NCI-H526 (cell line): ENCODE data around the gene KRT15.

ENCODE experiments used
- DNase-seq, 2 experiments: peaks; one replicate each; lab custom pipeline; 2025; lab: John Stamatoyannopoulos, UW

The KRT15 gene

GRCh38 chr17:41518789-41519449, at the start of gene KRT15:
Gene KRT15 (minus strand): TSS chr17:41518890. CDS start chr17:41518827, 63 bp downstream.
- DNase-seq, result no peak

- no peak for DNase-seq
These were observed 48.6 kb upstream of the KRT15 start for GRCh38 chr17:41567317-41567716.

- no peak for DNase-seq
These were observed 46.6 kb upstream of the KRT15 start for GRCh38 chr17:41565338-41565737.

GRCh38 chr17:41563607-41564170, 45.0 kb upstream of the KRT15 start:
- DNase-seq, result no peak

- DNase-seq, result no peak
These were observed 42.9 kb upstream of the KRT15 start for GRCh38 chr17:41561554-41561953.

- DNase-seq, result no peak
These were observed 40.9 kb upstream of the KRT15 start for GRCh38 chr17:41559548-41559947.

- DNase-seq, result no peak
These were observed 38.2 kb upstream of the KRT15 start for GRCh38 chr17:41556931-41557330.

- DNase-seq, result no peak
These were observed 37.6 kb upstream of the KRT15 start for GRCh38 chr17:41556306-41556705.

GRCh38 chr17:41555105-41555887, 36.6 kb upstream of the KRT15 start:
- no peak for DNase-seq

- no peak for DNase-seq
These were observed 35.4 kb upstream of the KRT15 start for GRCh38 chr17:41553987-41554680.

GRCh38 chr17:41553176-41553575, 34.5 kb upstream of the KRT15 start:
- DNase-seq, result no peak

- no peak for DNase-seq
These were observed 33.8 kb upstream of the KRT15 start for GRCh38 chr17:41552455-41552854.

GRCh38 chr17:41551365-41551764, 32.7 kb upstream of the KRT15 start:
- no peak for DNase-seq

- DNase-seq, result no peak
These were observed 30.9 kb upstream of the KRT15 start for GRCh38 chr17:41549596-41550039.

- peak; percentile 76 to 91 for DNase-seq
These were observed 30.3 kb upstream of the KRT15 start for GRCh38 chr17:41548844-41549595.

GRCh38 chr17:41547921-41548843, 29.5 kb upstream of the KRT15 start:
- peak in 1 of 2 experiments; percentile 50 for DNase-seq

GRCh38 chr17:41547378-41547841, 28.7 kb upstream of the KRT15 start:
- no peak for DNase-seq

GRCh38 chr17:41546819-41547218, 28.1 kb upstream of the KRT15 start:
- DNase-seq, result no peak

- no peak for DNase-seq
These were observed 27.2 kb upstream of the KRT15 start for GRCh38 chr17:41545829-41546410.

- DNase-seq, result no peak
These were observed 26.2 kb upstream of the KRT15 start for GRCh38 chr17:41544935-41545334.
